ENCODE results near the gene RAD51C.
A peak's percentile ranks its signal among the peaks of the same experiment; 100 is the strongest.
"Not testable (repeated sequence)": the region's sequence is repeated elsewhere in the genome, so short reads cannot be mapped to it uniquely, and the experiment has no call there.

RAD51C gene

GRCh38 chr17:58692239-58693055 is at the start of gene RAD51C:
Gene RAD51C (plus strand): TSS chr17:58692602. CDS start chr17:58692644, 42 bp downstream.
- H3K4me3 ChIP-seq (ENCODE audit: low read depth, low read length): peak within 1 kb of the TSS; percentile 68

GRCh38 chr17:58643147-58643546 is 49.3 kb upstream of the RAD51C start:
- H3K4me3 ChIP-seq (ENCODE audit: low read depth, low read length): no peak overlapping the region
- peak; percentile 43 for DNase-seq (ENCODE audit: low read depth)

More at GRCh38 chr17:58692239-58693055, at the start of gene RAD51C:
- peak; percentile 48 for DNase-seq (ENCODE audit: low read depth)

GRCh38 chr17:58648236-58648635 is 44.2 kb upstream of the RAD51C start:
- H3K4me3 ChIP-seq (ENCODE audit: low read depth, low read length): no peak overlapping the region
- no peak for DNase-seq (ENCODE audit: low read depth)

DNA sequence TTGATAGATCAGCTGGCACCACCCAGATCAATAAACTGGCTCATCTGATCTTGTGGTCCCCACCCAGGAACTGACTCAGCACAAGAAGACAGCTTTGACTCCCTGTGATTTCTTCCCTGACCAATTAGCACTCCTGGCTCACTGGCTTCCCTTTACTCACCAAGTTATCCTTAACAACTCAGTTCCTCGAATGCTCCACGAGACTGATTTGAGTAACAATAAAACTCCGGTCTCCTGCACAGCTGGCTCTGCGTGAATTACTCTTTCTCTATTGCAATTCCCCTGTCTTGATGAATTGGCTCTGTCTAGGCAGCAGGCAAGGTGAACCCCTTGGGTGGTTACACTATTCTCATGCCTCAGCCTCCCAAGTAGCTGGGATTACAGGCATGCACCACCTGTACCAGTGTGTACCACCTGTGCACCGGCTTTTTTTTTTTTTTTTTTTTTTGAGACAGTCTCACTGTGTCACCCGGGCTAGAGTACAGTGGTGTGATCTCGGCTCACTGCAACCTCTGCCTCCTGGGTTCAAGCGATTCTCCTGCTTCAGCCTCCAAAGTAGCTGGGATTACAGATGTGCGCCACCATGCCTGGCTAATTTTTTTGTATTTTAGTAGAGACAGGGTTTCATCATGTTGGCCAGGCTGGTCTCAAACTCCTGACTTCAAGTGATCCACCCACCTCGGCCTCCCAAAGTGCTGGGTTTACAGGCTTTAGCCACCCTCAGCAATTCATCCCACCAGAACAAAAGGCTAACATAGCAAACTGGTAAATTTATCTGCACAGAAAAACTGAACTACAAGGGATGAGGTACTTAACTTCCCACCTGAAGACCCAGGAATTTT is 34.2 kb upstream of the RAD51C start:
- H3K4me3 ChIP-seq (ENCODE audit: low read depth, low read length); DNase-seq (ENCODE audit: low read depth): not testable (repeated sequence)

GRCh38 chr17:58658804-58659713 is 33.3 kb upstream of the RAD51C start:
- DNase-seq (ENCODE audit: low read depth): peak; percentile 99
- H3K4me3 ChIP-seq (ENCODE audit: low read depth, low read length): peak overlapping the region; percentile 44

- H3K4me3 ChIP-seq (ENCODE audit: low read depth, low read length): peak overlapping the region; percentile 44
- DNase-seq (ENCODE audit: low read depth): not testable (repeated sequence)
These were observed 32.7 kb upstream of the RAD51C start for GRCh38 chr17:58659714-58660084.

DNA sequence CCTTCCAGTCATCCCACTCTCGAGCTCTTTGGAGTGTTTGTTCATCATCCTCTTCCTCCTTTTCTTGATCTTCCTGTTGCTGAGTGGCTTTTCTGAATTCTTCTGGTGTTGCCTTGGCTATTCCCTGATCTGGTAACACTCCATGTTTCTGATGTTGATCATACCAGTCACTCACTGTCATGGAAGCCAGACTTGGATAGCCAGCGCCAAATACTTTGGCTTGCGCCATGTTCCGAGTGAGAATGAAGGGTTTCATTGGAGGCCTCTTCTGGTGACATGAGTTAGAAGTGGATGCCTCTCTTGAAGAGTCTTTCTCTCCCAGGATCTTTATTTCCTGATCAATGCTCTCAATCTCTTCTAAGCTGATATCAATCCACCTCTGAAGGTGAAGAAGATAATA is 31.8 kb upstream of the RAD51C start:
- no peak overlapping the region for H3K4me3 ChIP-seq (ENCODE audit: low read depth, low read length)
- no peak for DNase-seq (ENCODE audit: low read depth)

DNA sequence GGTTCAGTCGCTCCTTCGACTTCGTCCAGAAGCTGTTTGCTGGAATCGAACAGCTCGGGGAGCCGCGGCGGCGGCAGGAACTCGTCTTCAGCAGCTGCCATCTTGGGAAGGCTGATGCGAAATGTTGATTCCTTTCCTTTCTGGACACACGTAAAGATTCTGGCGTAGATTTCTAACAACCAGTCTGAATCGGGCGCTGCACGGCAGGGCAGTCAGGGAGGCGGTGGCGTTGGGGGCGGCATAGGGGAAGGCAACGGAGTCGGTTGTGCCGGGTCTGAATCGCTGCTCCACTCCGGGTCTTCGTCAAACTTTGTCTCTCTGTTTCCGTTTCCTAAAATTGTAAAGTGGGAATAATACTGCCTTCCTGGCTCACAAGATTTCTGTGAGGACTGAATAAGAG is 30.9 kb upstream of the RAD51C start:
- no peak overlapping the region for H3K4me3 ChIP-seq (ENCODE audit: low read depth, low read length)
- DNase-seq (ENCODE audit: low read depth): no peak

DNA sequence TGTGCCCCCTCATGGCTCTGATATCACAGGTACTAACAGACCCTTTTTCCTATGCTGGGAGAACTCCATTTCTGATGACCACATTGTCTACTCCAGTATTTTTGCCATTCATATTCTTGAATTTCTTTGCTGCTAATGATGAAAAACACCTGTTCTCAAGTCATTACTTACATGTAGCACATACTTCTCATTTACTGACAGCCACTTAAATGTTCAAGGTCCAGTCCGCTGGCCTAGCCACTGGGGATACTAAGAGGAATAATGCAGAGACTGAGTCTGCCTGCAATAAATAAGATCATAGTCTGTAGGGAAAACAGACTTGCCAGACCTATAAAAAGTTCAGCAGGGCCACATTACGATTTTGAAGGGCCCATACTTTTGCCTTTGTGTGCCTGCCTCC is 28.1 kb upstream of the RAD51C start:
- no peak for DNase-seq (ENCODE audit: low read depth)

GRCh38 chr17:58665946-58666857 is 26.2 kb upstream of the RAD51C start:
- no peak for DNase-seq (ENCODE audit: low read depth)
- H3K4me3 ChIP-seq (ENCODE audit: low read depth, low read length): no peak overlapping the region

More for the DNA sequence above, 28.1 kb upstream of the RAD51C start:
- no peak overlapping the region for H3K4me3 ChIP-seq (ENCODE audit: low read depth, low read length)

- DNase-seq (ENCODE audit: low read depth): no peak
- no peak overlapping the region for H3K4me3 ChIP-seq (ENCODE audit: low read depth, low read length)
These were observed 25.5 kb upstream of the RAD51C start for GRCh38 chr17:58666858-58667267.

GRCh38 chr17:58667934-58668597 is 24.3 kb upstream of the RAD51C start:
- no peak for DNase-seq (ENCODE audit: low read depth)

GRCh38 chr17:58668598-58668935 is 23.8 kb upstream of the RAD51C start:
- DNase-seq (ENCODE audit: low read depth): no peak
- no peak overlapping the region for H3K4me3 ChIP-seq (ENCODE audit: low read depth, low read length)

More at GRCh38 chr17:58667934-58668597, 24.3 kb upstream of the RAD51C start:
- no peak overlapping the region for H3K4me3 ChIP-seq (ENCODE audit: low read depth, low read length)

DNA sequence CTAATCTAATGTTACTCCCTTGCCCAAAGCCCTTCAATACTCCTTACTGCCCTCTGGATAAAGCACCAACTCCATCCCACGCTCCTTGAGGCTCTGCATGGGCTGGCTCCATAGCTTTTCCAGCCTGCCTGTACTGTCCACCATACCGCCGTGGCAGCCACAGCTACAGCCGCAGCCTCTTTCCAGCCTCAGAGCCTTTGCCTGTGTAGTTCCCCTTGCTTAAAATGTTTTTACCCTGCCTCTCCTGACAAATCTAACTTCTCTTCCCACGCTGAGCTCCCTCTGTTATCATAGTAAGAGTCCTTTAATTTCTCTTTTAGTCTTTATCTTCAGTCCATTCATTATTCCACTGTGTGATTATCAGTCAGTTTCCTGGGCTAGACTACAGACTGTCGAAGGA is 22.5 kb upstream of the RAD51C start:
- no peak overlapping the region for H3K4me3 ChIP-seq (ENCODE audit: low read depth, low read length)
- DNase-seq (ENCODE audit: low read depth): no peak

DNA sequence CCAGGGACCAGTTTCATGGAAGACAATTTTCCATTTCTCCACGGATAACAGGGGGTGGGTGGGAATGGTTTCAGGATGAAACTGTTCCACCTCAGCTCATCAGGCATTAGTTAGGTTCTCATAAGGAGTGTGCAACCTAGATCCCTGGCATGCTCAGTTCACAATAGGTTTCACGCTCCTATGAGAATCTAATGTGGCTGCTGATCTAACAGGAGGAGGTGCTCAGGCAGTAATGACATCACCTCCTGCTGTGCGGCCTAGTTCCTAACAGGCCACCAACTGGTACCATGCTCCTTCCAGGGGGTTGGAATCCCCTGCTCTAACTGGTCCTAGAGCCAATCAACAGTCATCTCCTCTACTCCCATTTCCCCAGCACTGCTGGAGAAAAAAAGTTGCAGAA is 20.4 kb upstream of the RAD51C start:
- H3K4me3 ChIP-seq (ENCODE audit: low read depth, low read length): no peak overlapping the region
- no peak for DNase-seq (ENCODE audit: low read depth)

DNA sequence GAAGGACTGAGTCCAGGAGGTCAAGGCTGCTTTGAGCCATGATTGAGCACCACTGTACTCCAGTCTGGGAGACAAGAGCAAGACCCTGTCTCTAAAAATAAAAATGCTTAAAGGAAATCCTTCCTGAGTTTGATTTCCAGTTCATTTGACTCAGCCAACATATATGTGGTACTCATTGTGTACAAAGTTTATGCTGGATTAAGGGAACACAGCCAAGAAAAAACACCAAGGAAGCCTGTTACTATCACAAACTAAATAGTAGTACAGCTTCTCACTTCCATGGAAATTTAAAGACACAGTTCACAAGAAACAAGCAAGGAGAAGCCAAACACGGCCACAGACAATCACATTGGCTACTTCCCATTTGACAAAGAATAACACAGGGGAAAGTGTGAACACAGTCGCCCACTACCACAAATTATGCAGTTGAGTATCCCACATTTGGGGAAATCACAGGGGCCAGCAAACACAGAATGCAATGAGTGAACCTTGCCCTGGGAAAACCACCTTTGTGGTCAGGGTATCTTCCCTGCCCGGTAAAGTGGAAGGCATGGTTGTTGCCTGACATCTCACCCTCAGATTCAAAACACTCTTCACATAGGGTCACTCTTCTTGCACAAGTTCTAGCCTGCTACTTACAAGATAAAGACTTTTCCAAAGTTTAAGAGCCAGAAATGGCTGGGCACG is 15.1 kb upstream of the RAD51C start:
- DNase-seq (ENCODE audit: low read depth): no peak
- no peak overlapping the region for H3K4me3 ChIP-seq (ENCODE audit: low read depth, low read length)

DNA sequence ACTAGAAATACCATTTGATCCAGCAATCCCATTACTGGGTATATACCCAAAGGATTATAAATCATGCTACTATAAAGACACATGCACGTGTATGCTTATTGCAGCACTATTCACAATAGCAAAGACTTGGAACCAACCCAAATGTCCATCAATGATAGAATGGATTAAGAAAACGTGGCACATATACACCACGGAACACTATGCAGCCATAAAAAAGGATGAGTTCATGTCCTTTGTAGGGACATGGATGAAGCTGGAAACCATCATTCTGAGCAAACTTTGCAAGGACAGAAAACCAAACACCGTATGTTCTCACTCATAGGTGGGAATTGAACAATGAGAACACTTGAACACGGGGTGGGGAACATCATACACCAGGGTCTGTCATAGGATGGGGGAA is 14.1 kb upstream of the RAD51C start:
- not testable (repeated sequence) for DNase-seq (ENCODE audit: low read depth); H3K4me3 ChIP-seq (ENCODE audit: low read depth, low read length)
